ENCODE measurements around the gene PTPMT1.
A peak's percentile ranks its signal among the peaks of the same experiment; 100 is the strongest.

The PTPMT1 gene

DNA sequence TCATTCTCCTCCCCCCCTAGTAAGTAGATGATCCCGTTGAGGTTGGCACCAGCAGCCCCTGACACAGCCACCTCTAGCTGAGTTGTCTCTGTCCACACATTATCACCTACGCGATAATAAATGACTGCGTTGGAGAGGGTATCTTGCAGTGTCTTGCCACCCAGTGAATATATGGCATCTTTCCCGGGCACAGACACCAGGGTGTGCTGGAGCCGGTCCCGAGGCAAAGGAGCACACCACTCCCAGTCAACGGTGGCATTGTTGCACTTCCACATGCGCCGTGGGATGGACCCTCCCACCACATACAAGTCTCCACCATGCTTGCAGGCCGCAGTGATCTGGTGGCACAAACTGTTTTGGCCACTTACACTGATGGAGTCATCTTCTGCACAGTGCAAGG is 7.9 kb downstream of the PTPMT1 start:
- Histone ChIP-seq H3K9ac (ENCODE audit: insufficient read length, low read depth) (no peak overlapping the region), H3K4me3 (ENCODE audit: insufficient read length, low read depth) (no peak overlapping the region), H3K36me3 (ENCODE audit: insufficient read depth, insufficient read length, low read length) (peaks cover 77% of the 10 kb centered on the region), H3K4me1 (ENCODE audit: insufficient read depth, insufficient read length) (no peaks in the 10 kb centered on the region), H3K9me3 (ENCODE audit: insufficient read depth, low read length) (no peaks in the 10 kb centered on the region), H3K27me3 (ENCODE audit: insufficient read depth, insufficient read length) (no peaks in the 10 kb centered on the region)
- no peak for DNase-seq (ENCODE audit: low read depth, low spot score)
- no peak for TF ChIP-seq ZNF274 (IDR thresholded peaks at IDR 0.05; ENCODE audit: low read depth, low read length)
- TF ChIP-seq SUZ12 (IDR thresholded peaks at IDR 0.05; ENCODE audit: extremely low read depth, insufficient read depth, insufficient read length) = no peak
- no peak for TF ChIP-seq YY1 (IDR thresholded peaks at IDR 0.05; ENCODE audit: insufficient read depth, insufficient read length)

GRCh38 chr11:47577460-47578041 is 12.2 kb downstream of the PTPMT1 start:
- Histone ChIP-seq H3K4me3 (ENCODE audit: insufficient read length, low read depth) (peak overlapping the region; percentile 97), H3K9ac (ENCODE audit: insufficient read length, low read depth) (peak overlapping the region; percentile 100), H3K4me1 (ENCODE audit: insufficient read depth, insufficient read length) (no peaks in the 10 kb centered on the region), H3K9me3 (ENCODE audit: insufficient read depth, low read length) (no peaks in the 10 kb centered on the region), H3K36me3 (ENCODE audit: insufficient read depth, insufficient read length, low read length) (peaks cover 66% of the 10 kb centered on the region), H3K27me3 (ENCODE audit: insufficient read depth, insufficient read length) (no peaks in the 10 kb centered on the region)
- DNase-seq (ENCODE audit: low read depth, low spot score) = no peak
- TF ChIP-seq ZNF274 (IDR thresholded peaks at IDR 0.05; ENCODE audit: low read depth, low read length) (no peak), SUZ12 (IDR thresholded peaks at IDR 0.05; ENCODE audit: extremely low read depth, insufficient read depth, insufficient read length) (no peak), YY1 (IDR thresholded peaks at IDR 0.05; ENCODE audit: insufficient read depth, insufficient read length) (no peak)

GRCh38 chr11:47578524-47579494 is 13.4 kb downstream of the PTPMT1 start, which contains the start of the genes KBTBD4 and NDUFS3:
Gene KBTBD4 (minus strand): TSS chr11:47578970. CDS start chr11:47578951, 19 bp downstream.
Gene NDUFS3 (plus strand): TSS chr11:47579074. CDS start chr11:47579092, 18 bp downstream.
- peak; percentile 92 for DNase-seq (ENCODE audit: low read depth, low spot score)
- peak within 1 kb of the TSS; percentile 100 for H3K9ac ChIP-seq (ENCODE audit: insufficient read length, low read depth)
- no peak for TF ChIP-seq SUZ12 (IDR thresholded peaks at IDR 0.05; ENCODE audit: extremely low read depth, insufficient read depth, insufficient read length)
- peak; percentile 88 for TF ChIP-seq YY1 (IDR thresholded peaks at IDR 0.05; ENCODE audit: insufficient read depth, insufficient read length)
- TF ChIP-seq ZNF274 (IDR thresholded peaks at IDR 0.05; ENCODE audit: low read depth, low read length) = no peak
- H3K9me3 ChIP-seq (ENCODE audit: insufficient read depth, low read length) = no peaks in the 10 kb centered on the region
- H3K36me3 ChIP-seq (ENCODE audit: insufficient read depth, insufficient read length, low read length) = peaks cover 66% of the 10 kb centered on the region
- H3K4me3 ChIP-seq (ENCODE audit: insufficient read length, low read depth) = peak within 1 kb of the TSS; percentile 97
- H3K4me1 ChIP-seq (ENCODE audit: insufficient read depth, insufficient read length) = no peaks in the 10 kb centered on the region
- H3K27me3 ChIP-seq (ENCODE audit: insufficient read depth, insufficient read length) = no peaks in the 10 kb centered on the region

DNA sequence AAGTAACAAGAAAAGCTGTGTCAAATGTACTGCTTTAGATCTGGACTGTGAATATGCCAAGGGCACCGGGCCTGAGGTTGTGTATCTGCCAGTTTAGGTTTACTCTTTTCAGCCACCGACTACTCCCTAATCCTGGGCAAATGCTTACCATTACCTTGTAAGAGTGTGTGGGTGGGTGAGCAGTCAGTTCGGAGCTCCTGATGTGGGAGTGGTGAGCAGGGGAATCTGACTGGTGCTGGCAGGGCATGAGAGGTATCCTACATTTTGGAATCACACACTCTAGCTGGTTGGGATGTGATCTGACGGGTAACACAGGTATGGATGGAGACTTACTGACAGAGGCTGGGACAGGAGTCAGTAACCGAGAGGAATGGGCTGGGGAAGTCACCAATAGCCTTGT is 18.4 kb downstream of the PTPMT1 start:
- no peak overlapping the region for H3K4me3 ChIP-seq (ENCODE audit: insufficient read length, low read depth)
- H3K4me1 ChIP-seq (ENCODE audit: insufficient read depth, insufficient read length) = peaks cover 3% of the 10 kb centered on the region
- DNase-seq (ENCODE audit: low read depth, low spot score) = no peak
- no peaks in the 10 kb centered on the region for H3K9me3 ChIP-seq (ENCODE audit: insufficient read depth, low read length)
- no peaks in the 10 kb centered on the region for H3K27me3 ChIP-seq (ENCODE audit: insufficient read depth, insufficient read length)
- peaks cover 63% of the 10 kb centered on the region for H3K36me3 ChIP-seq (ENCODE audit: insufficient read depth, insufficient read length, low read length)
- no peak overlapping the region for H3K9ac ChIP-seq (ENCODE audit: insufficient read length, low read depth)
- no peak for TF ChIP-seq ZNF274 (IDR thresholded peaks at IDR 0.05; ENCODE audit: low read depth, low read length)
- TF ChIP-seq SUZ12 (IDR thresholded peaks at IDR 0.05; ENCODE audit: extremely low read depth, insufficient read depth, insufficient read length) = no peak
- no peak for TF ChIP-seq YY1 (IDR thresholded peaks at IDR 0.05; ENCODE audit: insufficient read depth, insufficient read length)

GRCh38 chr11:47586098-47586855 is 20.9 kb downstream of the PTPMT1 start, which contains the start of gene FAM180B:
Gene FAM180B (plus strand): TSS chr11:47586678. CDS start chr11:47586769, 91 bp downstream.
- peaks cover 8% of the 10 kb centered on the region for H3K4me1 ChIP-seq (ENCODE audit: insufficient read depth, insufficient read length)
- H3K27me3 ChIP-seq (ENCODE audit: insufficient read depth, insufficient read length) = no peaks in the 10 kb centered on the region
- peaks cover 50% of the 10 kb centered on the region for H3K36me3 ChIP-seq (ENCODE audit: insufficient read depth, insufficient read length, low read length)
- TF ChIP-seq ZNF274 (IDR thresholded peaks at IDR 0.05; ENCODE audit: low read depth, low read length) = no peak
- TF ChIP-seq YY1 (IDR thresholded peaks at IDR 0.05; ENCODE audit: insufficient read depth, insufficient read length) = no peak
- TF ChIP-seq SUZ12 (IDR thresholded peaks at IDR 0.05; ENCODE audit: extremely low read depth, insufficient read depth, insufficient read length) = no peak
- no peak within 1 kb of the TSS for H3K9ac ChIP-seq (ENCODE audit: insufficient read length, low read depth)
- H3K4me3 ChIP-seq (ENCODE audit: insufficient read length, low read depth) = no peak within 1 kb of the TSS
- no peaks in the 10 kb centered on the region for H3K9me3 ChIP-seq (ENCODE audit: insufficient read depth, low read length)
- DNase-seq (ENCODE audit: low read depth, low spot score) = no peak

DNA sequence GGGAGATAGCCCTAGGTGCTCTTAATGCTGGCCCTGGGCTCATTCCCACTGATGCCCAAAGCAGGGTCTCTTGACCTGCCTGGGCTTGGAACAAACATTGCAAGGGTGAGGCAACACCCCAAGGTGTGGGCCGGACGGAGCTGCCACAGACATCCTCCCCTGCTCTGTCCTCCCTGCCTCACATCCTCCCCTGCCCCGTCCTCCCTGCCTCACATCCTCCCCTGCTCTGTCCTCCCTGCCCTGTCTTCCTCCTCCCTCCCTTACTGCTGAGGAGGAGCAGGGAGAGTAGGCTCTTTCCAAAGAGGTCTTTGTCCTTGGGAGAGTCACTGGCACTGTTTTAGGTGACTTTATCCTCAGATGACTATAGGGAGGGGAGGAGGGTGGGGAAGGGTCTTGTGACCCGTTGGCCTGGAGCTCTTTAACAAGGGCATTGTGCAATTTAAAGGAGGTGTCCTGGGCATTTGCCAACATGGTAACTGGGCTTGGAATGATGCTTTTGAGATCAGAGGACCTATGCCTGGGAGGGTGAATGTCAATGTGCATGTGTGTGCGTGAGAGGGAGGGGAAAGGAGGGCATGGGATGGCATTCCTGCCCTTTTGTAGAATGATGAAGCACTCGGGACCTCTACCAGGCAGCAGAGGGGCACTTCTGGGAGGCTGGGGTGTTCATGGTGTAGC is 21.8 kb downstream of the PTPMT1 start:
- peaks cover 13% of the 10 kb centered on the region for H3K4me1 ChIP-seq (ENCODE audit: insufficient read depth, insufficient read length)
- peaks cover 6% of the 10 kb centered on the region for H3K27me3 ChIP-seq (ENCODE audit: insufficient read depth, insufficient read length)
- TF ChIP-seq SUZ12 (IDR thresholded peaks at IDR 0.05; ENCODE audit: extremely low read depth, insufficient read depth, insufficient read length) (no peak), YY1 (IDR thresholded peaks at IDR 0.05; ENCODE audit: insufficient read depth, insufficient read length) (no peak), ZNF274 (IDR thresholded peaks at IDR 0.05; ENCODE audit: low read depth, low read length) (no peak)
- no peak overlapping the region for H3K9ac ChIP-seq (ENCODE audit: insufficient read length, low read depth)
- no peak overlapping the region for H3K4me3 ChIP-seq (ENCODE audit: insufficient read length, low read depth)
- DNase-seq (ENCODE audit: low read depth, low spot score) = no peak
- H3K36me3 ChIP-seq (ENCODE audit: insufficient read depth, insufficient read length, low read length) = peaks cover 41% of the 10 kb centered on the region
- no peaks in the 10 kb centered on the region for H3K9me3 ChIP-seq (ENCODE audit: insufficient read depth, low read length)
